Activated B cell treated with CpG ODN at 0.5 μM for 24 hours (primary cell): ENCODE results near the gene POLR2A. TPM values are rescaled to one million over a fixed set of nuclear protein-coding genes. Genes with fewer than 3 reads are reported as not detected.
"Not testable (repeated sequence)": the region's sequence is repeated elsewhere in the genome, so short reads cannot be mapped to it uniquely, and the experiment has no call there.

Experiments used
- ATAC-seq: fragments of 200-7000 bp; cut with Tn5 transposase; one replicate; pipeline ENCODE4 v1.10.0; 2021; ENCODE audit warnings: low read depth, mild to moderate bottlenecking, moderate library complexity
- CTCF ChIA-PET: fragments of 350-600 bp; sonication (Branson Sonifier 250); formaldehyde crosslinking; loops from one replicate; lab custom pipeline; 2021; ENCODE audit warnings: antibody characterized with exemption; lab: Charles Lee
- POLR2A ChIA-PET: fragments of 350-600 bp; sonication (Branson Sonifier 250); formaldehyde crosslinking; loops from one replicate; lab custom pipeline; 2021; ENCODE audit warnings: antibody characterized with exemption; lab: Charles Lee
- DNase-seq: peaks from one replicate; pipeline ENCODE4 v3.0.0; 2022
- H3K27ac Mint-ChIP-seq: one replicate; pipeline ENCODE4 v1.8.0; 2020; ENCODE audit warnings: mixed read lengths
- H3K27me3 Mint-ChIP-seq: one replicate; pipeline ENCODE4 v1.8.0; 2021; ENCODE audit warnings: mixed read lengths
- H3K36me3 Mint-ChIP-seq: one replicate; pipeline ENCODE4 v1.8.0; 2021; ENCODE audit warnings: low read depth, mixed read lengths
- H3K4me1 Mint-ChIP-seq: one replicate; pipeline ENCODE4 v1.8.0; 2021; ENCODE audit warnings: mixed read lengths
- H3K4me3 Mint-ChIP-seq: one replicate; pipeline ENCODE4 v1.8.0; 2020; ENCODE audit warnings: mild to moderate bottlenecking, mixed read lengths
- H3K9me3 Mint-ChIP-seq: one replicate; pipeline ENCODE4 v1.8.0; 2020; ENCODE audit warnings: mixed read lengths
- intact Hi-C: fragments of 100-400 bp; cut with micrococcal nuclease; formaldehyde crosslinking; loops from one replicate; pipeline ENCODE4 v1.15.1; 2024
- total RNA-seq: library from RNA; stranded (reverse); gene quantifications from 2 replicates; pipeline ENCODE4 v1.2.3, GENCODE V29; 2022
- TF ChIP-seq, protein P1 (sequence below): fragments of 200-600 bp; IDR thresholded peaks from one replicate; pipeline ENCODE4 v1.8.0; 2022; ENCODE audit warnings: antibody characterized with exemption, mild to moderate bottlenecking

POLR2A gene
- total RNA-seq, 1 donor from 2014 or later, result 162 TPM

DNA sequence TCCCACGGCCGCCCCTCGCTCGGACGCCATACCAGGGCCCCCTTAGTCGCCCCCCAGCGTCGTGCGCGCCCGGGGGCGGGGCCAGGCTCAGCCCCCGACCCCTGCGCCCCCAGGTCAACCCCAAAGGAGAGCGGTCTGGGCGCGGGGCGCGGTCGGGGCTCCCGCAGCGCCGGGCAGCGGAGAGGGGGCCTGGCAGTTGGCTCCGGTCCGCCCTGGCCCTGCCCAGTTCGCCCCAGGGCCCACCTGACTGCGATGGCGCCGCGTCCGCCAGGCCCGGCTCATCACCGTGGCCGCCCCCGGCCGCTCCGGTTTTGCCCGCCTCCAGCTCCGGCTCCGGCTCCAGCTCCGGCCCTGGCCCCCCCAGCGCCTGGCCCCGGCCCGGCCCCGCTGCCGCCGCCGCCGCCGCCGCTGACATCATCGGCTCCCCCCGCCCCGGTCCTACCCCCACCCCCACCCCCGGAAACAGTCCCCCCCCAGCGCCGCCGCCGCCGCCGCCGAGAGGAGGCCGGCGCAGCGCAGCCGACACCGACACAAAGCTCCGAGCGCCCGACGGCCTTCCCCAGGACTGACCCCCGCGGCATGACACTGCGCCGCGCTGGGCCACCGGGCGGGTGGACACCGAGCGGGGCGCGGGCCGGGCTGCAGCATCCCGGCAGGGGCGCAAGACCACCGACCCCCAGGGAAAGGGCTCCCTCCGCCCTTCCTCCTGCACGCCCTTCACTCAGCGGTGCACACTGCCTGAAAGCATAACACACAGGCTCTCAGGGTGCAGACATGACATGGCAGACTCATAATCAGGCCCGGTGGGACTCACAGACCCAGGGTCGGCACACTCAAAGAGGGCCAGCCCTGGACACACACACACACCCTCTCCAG lies 4.7 kb upstream of the POLR2A start, which contains the start of gene ZBTB4:
TSS of gene ZBTB4 (minus strand) at position 419 of the 876 bp plus-strand sequence. CDS start 12,830 bp downstream, outside the sequence.
- H3K27ac Mint-ChIP-seq, result peak within 1 kb of the TSS; percentile 92
- peak within 1 kb of the TSS; percentile 88 for H3K4me3 Mint-ChIP-seq
- POLR2A ChIA-PET, result interaction anchor here (0.5 to 5.6 kb wide), 26 partner anchors 8 to 241 kb away, joined by 3 to 45 read pairs (median 4); partner anchors contain the start of genes ACAP1, MPDU1, NEURL4 and PLSCR3
- no peaks in the 10 kb centered on the region for H3K9me3 Mint-ChIP-seq
- CTCF ChIA-PET, result interaction anchor here (0.8 to 1.7 kb wide), 5 partner anchors 19 to 124 kb away, joined by 3 to 7 read pairs (median 4); partner anchors contain the start of genes TMEM102 and TMEM95
- ATAC-seq (peak; percentile 3), DNase-seq (peak; percentile 66)
- TF ChIP-seq, protein P1, sequence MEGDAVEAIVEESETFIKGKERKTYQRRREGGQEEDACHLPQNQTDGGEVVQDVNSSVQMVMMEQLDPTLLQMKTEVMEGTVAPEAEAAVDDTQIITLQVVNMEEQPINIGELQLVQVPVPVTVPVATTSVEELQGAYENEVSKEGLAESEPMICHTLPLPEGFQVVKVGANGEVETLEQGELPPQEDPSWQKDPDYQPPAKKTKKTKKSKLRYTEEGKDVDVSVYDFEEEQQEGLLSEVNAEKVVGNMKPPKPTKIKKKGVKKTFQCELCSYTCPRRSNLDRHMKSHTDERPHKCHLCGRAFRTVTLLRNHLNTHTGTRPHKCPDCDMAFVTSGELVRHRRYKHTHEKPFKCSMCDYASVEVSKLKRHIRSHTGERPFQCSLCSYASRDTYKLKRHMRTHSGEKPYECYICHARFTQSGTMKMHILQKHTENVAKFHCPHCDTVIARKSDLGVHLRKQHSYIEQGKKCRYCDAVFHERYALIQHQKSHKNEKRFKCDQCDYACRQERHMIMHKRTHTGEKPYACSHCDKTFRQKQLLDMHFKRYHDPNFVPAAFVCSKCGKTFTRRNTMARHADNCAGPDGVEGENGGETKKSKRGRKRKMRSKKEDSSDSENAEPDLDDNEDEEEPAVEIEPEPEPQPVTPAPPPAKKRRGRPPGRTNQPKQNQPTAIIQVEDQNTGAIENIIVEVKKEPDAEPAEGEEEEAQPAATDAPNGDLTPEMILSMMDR, result no peak
- H3K4me1 Mint-ChIP-seq, result peaks cover 67% of the 10 kb centered on the region
- peaks cover 16% of the 10 kb centered on the region for H3K36me3 Mint-ChIP-seq
- no peaks in the 10 kb centered on the region for H3K27me3 Mint-ChIP-seq
- intact Hi-C loops, result loop anchor here (1.0 to 5.0 kb wide), 3 partner anchors 24 to 227 kb away; partner anchors contain the start of genes CTDNEP1, ELP5 and TMEM102

DNA sequence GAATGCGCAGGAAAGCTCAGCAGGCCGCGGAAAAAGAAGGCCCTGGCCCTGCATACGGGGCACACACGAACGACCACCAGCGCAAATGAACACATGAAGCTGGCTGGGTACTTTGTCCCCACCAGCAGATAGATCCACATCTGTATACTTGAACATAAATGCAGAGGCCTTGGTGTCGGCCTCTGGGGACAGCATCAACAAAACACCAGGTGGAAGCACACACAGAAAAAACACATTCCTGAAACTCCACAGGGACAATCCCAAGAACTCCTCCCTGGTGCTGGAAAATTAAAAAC lies 4.1 kb upstream of the POLR2A start:
- intact Hi-C loops, result loop anchor here (5.0 kb wide), 1 partner anchor 228 kb away; the partner anchor contains the start of genes CTDNEP1 and ELP5
- DNase-seq, result no peak
- peaks cover 72% of the 10 kb centered on the region for H3K4me1 Mint-ChIP-seq
- ChIA-PET CTCF (interaction anchor here (1.0 to 1.7 kb wide), 4 partner anchors 20 to 125 kb away, joined by 3 to 7 read pairs (median 4); partner anchors contain the start of gene TMEM95), POLR2A (interaction anchor here (0.6 to 5.6 kb wide), 21 partner anchors 12 to 264 kb away, joined by 3 to 45 read pairs (median 4); partner anchors contain the start of genes ACAP1, MPDU1, NEURL4 and PLSCR3)
- H3K36me3 Mint-ChIP-seq, result peaks cover 22% of the 10 kb centered on the region
- TF ChIP-seq, protein P1, result no peak
- peak overlapping the region; percentile 87 for H3K4me3 Mint-ChIP-seq
- no peak for ATAC-seq
- peak overlapping the region; percentile 92 for H3K27ac Mint-ChIP-seq
- no peaks in the 10 kb centered on the region for H3K27me3 Mint-ChIP-seq
- no peaks in the 10 kb centered on the region for H3K9me3 Mint-ChIP-seq

DNA sequence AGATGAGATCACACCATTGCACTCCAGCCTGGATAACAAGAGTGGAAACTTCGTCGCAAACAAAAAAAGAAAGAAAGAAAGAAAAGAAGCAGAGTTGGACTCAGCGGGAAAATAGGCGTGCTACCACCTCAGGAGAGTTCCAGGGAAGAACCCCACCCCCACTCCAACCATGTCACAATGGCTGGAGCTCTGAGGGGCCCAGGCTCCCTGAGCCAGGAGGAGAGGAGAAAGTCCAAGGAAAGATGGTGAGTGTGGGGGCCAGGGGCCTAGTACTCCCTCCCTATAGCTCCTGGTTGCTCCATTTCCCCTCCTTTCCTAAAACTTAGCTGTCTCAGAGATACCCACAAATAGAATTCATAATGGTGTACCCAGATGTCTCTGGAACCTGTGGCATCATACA lies 2.9 kb upstream of the POLR2A start, which contains the start of gene SLC35G6:
TSS of gene SLC35G6 (plus strand) at position 172 of the 400 bp plus-strand sequence. CDS start at position 243, 71 bp downstream.
- CTCF ChIA-PET, result interaction anchor here (0.6 to 1.6 kb wide), 3 partner anchors 34 to 126 kb away, joined by 3 to 4 read pairs (median 4); partner anchors contain the start of gene TMEM95
- H3K9me3 Mint-ChIP-seq, DNase-seq, ATAC-seq, H3K27me3 Mint-ChIP-seq: not testable (repeated sequence)
- Mint-ChIP-seq H3K4me1 (peaks cover 71% of the 10 kb centered on the region), H3K4me3 (peak within 1 kb of the TSS; percentile 87), H3K36me3 (peaks cover 26% of the 10 kb centered on the region), H3K27ac (peak within 1 kb of the TSS; percentile 92)
- POLR2A ChIA-PET, result interaction anchor here (0.6 to 4.6 kb wide), 6 partner anchors 26 to 206 kb away, joined by 3 to 42 read pairs (median 3); partner anchors contain the start of genes TMEM102, TMEM256 and TP53
- intact Hi-C loops, result loop anchor here (5.0 kb wide), 1 partner anchor 229 kb away; the partner anchor contains the start of genes CTDNEP1 and ELP5

DNA sequence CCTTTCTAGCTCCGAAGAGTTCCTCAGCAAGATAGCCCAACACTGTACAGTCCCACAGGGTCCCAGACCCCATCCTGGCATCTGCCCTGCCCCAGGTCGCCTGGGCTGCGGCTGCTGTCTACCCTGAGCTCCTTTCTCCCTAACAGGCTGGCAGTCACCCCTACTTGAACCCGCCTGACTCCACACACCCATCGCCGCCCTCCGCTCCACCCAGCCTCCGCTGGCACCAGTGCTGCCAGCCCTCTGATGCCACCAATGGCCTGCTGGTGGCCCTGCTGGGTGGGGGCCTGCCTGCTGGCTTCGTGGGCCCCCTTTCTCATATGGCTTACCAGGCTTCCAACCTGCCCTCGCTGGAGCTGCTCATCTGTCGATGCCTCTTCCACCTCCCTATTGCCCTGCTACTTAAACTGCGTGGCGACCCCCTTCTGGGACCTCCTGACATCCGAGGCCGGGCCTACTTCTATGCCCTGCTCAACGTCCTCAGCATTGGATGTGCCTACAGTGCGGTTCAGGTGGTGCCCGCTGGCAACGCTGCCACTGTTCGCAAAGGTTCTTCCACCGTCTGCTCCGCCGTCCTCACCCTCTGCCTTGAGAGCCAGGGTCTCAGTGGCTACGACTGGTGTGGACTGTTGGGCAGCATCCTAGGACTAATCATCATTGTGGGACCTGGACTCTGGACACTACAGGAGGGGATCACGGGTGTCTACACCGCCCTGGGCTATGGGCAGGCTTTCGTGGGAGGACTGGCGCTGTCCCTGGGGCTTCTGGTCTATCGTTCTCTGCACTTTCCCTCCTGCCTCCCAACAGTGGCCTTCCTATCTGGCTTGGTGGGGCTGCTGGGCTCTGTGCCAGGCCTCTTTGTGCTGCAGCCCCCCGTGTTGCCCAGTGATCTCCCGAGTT lies 2.1 kb upstream of the POLR2A start:
- Mint-ChIP-seq H3K27ac (peak overlapping the region; percentile 100), H3K36me3 (peaks cover 28% of the 10 kb centered on the region), H3K4me1 (peaks cover 71% of the 10 kb centered on the region), H3K4me3 (peak overlapping the region; percentile 98)
- ATAC-seq, H3K27me3 Mint-ChIP-seq, H3K9me3 Mint-ChIP-seq, DNase-seq: not testable (repeated sequence)
- POLR2A ChIA-PET, result interaction anchor here (0.7 to 4.6 kb wide), 8 partner anchors 27 to 708 kb away, joined by 3 to 42 read pairs (median 4); partner anchors contain the start of genes MPDU1, TMEM102, TMEM256 and TP53
- CTCF ChIA-PET, result interaction anchor here (0.6 to 1.3 kb wide), 2 partner anchors 34 to 46 kb away, joined by 3 to 4 read pairs; no protein-coding TSS in a partner anchor
- intact Hi-C loops, result loop anchor here (5.0 kb wide), 1 partner anchor 230 kb away; the partner anchor contains the start of genes CTDNEP1 and ELP5

DNA sequence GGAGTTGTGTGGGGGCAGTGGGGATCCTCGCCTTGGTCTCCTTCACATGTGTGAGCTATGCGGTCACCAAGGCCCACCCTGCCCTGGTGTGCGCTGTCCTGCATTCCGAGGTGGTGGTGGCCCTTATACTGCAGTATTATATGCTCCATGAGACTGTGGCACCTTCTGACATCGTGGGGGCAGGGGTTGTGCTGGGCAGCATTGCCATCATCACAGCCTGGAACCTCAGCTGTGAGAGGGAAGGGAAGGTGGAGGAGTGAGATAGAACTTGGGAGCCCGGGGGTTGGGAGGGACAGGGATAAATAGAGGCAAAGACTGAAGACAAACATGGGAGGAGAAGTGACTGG lies 1.5 kb upstream of the POLR2A start:
- peaks cover 71% of the 10 kb centered on the region for H3K4me1 Mint-ChIP-seq

More for the DNA sequence above, 1.5 kb upstream of the POLR2A start:
- CTCF ChIA-PET, DNase-seq, H3K27me3 Mint-ChIP-seq, H3K9me3 Mint-ChIP-seq, ATAC-seq: not testable (repeated sequence)
- H3K36me3 Mint-ChIP-seq, result peaks cover 34% of the 10 kb centered on the region
- intact Hi-C loops, result loop anchor here (5.0 kb wide), 1 partner anchor 230 kb away; the partner anchor contains the start of genes CTDNEP1 and ELP5
- H3K27ac Mint-ChIP-seq, result peak overlapping the region; percentile 100
- peak overlapping the region; percentile 98 for H3K4me3 Mint-ChIP-seq
- POLR2A ChIA-PET, result interaction anchor here (1.3 to 5.0 kb wide), 10 partner anchors 42 to 447 kb away, joined by 4 to 87 read pairs (median 20); partner anchors contain the start of genes CD68, FGF11, MPDU1 and SLC16A13
